ENCODE measurements around the gene SNRPD1.
"Not testable (repeated sequence)": the region's sequence is repeated elsewhere in the genome, so short reads cannot be mapped to it uniquely, and the experiment has no call there.

Gene SNRPD1

DNA sequence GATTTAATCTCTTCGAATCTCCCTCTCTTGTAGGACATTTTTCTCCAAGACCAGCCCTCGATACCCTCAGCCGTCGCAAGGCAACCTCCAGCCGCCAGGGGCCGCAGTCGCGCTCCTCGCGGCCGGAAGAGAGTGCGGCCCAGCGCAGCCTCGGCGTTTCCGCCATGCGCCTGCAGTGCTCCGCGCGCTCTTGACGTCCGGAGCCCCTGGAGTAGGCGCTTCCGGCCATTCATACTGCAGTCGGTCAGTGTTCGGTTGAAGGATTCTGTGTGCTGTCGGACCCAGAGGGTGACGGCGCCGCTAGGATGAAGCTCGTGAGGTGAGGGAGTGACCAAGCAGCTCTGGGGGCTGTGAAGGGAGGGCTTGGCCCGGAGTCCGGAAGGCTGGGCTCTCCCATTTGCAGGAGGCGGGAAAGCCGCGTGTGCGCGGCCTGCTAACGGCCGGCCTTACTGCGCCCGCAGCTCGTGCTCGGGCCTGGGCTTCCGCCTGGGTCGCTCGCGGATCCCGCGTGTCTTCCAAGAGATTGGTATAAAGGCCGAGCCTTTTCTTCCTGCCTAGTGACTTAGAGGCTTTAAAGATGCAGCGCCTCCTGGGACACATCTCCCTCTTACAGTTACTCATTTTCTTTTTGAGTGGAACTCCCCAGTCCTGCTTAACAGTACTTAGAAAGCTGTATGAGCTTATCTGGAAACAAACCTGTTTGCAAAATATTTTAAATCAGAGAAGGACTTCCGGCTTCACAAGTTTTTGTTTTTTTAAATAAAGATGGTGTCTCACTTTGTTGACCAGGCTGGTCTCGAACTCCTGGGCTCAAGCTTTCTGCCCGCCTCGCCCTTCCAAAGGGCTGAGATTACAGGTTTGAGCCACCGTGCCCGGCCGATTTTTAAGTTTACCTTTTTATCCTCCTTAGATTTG is at the start of gene SNRPD1:
Gene SNRPD1, plus strand, starts transcription at position 190 of the 915 bp plus-strand sequence. Its CDS starts 116 bp downstream, at position 306.
- peak; percentile 89 for DNase-seq (ENCODE audit: low read depth)

DNA sequence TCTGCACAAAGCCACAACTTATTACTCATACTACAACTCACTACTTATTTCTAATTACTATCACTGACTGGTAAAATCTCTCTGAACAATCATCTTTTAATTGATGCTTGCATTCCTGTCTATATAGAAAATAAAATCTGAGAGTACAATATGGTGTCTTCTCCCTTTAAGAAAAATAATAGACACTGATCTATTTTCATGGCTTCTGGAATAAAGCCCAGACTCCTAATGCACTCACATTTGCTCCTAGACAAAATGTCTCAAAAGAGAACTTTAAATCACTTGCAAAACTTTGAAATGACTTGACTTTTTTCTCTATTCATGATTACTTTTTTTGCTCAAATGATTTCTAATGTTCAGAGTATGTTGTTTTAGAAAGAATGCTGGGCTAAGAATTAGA is 40.3 kb upstream of the SNRPD1 start:
- no peak for DNase-seq (ENCODE audit: low read depth)

DNA sequence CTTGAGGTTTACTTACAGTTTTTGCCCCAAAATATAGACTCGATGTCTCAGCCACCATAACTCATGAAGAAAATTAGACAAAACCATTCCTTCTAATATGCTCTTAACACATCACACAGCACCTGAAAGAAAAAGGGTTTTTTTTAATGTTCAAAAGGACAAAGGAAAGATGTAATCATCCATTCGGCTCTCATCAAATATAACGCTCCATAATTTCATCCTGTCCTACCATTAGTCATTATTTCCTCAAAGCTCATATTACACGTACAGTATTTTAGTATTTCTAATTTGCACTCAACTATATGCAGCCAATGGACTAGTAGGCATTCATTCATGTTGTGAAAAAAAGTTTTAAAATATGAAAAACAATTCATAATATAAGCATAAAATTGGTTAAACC is 36.5 kb upstream of the SNRPD1 start:
- no peak for DNase-seq (ENCODE audit: low read depth)

DNA sequence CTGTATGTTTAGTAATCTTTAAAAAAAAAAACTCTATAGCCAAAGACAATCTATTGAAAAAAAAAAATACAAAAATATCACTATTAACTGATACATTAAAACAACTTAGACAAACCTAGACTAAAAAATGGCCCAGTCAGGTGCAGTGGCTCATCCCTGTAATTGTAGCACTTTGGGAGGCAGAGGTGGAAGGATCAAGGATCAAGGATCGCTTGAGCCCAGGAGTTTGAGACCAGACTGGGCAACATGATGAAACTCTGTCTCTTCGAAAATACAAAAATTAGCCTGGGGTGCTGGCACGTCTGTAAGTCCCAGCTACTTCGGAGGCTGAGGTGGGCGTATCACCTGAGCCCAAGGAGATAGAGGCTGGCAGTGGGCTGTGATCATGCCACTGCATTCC is 27.7 kb upstream of the SNRPD1 start:
- DNase-seq (ENCODE audit: low read depth) = no peak

DNA sequence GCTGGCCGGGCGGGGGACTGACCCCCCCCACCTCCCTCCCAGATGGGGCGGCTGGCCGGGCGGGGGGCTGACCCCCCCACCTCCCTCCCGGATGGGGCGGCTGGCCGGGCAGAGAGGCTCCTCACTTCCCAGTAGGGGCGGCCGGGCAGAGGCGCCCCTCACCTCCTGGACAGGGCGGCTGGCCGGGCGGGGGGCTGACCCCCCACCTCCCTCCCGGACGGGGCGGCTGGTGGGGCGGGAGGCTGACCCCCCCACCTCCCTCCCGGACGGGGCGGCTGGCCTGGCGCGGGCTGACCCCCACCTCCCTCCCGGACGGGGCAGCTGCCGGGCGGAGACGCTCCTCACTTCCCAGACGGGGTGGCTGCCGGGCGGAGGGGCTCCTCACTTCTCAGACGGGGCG is 19.8 kb upstream of the SNRPD1 start:
- not testable (repeated sequence) for DNase-seq (ENCODE audit: low read depth)

DNA sequence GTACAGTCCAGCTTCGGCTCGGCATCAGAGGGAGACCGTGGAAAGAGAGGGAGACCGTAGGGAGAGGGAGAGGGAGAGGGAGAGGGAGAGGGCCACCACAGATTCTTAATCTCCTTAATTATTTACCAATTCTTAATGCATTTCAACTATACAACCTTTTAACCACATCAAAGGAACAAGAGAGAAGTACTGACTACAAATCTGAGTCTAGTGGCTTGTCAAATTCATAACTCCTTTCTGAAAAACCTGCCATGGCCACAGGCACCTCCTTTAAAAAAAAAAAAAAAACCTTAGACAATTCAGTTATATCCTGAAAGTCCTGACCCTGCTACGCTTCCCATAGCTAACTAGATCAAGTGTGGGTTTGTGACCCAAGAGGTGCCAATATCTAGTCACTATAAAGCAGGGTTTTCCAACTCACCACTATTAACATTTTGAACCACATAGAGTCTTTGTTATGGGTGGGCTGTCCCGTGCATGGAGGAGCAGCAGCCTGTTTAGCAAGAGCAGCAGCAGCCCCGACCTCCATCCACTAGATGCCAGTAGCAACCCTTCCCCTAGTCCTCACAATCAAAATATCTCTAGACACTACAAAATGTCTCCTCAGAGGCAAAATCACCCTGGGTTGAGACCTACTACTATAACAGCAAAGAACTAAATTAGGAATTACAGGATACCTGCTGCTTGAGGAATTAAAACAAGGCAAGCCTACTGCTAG is 18.4 kb upstream of the SNRPD1 start:
- DNase-seq (ENCODE audit: low read depth) = no peak

DNA sequence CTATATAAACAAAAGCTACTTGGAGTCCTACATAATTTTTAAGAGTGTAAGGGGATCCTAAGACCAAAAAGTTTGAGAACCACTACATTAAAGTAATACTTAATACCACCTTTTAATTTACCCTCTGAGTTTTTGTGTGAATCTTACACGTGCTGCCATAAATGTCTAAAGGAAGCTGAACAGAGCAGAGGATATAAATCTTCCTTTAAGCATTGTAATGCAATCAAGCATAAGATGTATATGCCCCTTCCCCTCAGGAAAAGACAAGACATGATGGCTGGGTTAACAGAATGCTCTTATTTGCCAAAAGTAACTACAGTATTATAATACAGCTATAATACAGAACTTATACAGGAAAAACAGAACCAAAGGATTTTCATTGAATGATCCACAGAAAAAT is 14.5 kb upstream of the SNRPD1 start:
- no peak for DNase-seq (ENCODE audit: low read depth)

DNA sequence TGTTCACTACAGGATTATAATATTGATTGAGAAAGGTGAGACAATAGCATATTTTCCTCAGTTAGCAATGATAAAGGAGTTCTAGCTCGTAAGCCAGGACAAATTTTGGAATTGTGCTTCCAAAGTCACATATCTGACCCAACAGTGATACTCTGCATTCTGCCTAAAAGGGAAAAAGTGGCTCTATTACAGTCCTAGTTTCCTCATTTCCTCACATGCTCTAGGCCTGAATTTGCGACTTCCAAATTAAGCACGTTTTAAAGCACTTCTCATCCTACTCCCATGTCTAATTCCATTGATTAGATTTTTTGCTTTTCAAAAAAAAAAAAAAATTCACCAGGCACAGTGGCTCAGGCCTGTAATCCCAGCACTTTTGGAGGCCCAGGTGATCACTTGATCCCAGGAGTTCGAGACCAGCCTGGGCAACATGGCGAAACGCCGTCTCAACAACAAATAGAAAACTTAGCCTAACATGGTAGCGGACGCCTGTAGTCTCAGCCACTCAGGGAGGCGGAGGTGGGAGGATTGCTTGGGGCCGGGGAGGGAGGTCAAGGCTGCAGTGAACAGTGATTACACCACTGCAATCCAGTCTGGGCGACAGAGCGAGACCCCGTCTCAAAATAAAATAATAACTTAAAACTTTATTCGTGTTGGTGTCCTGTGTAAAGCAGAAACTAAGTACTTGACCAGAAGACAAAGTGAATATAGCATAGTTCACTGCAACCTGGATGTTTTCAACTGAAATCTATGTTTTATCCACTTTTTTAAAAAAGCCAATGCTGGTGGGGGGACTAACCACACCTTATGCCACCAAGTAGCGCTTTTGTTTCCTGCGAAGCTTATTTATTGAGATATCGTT is 13.2 kb upstream of the SNRPD1 start:
- peak; percentile 27 for DNase-seq (ENCODE audit: low read depth)

DNA sequence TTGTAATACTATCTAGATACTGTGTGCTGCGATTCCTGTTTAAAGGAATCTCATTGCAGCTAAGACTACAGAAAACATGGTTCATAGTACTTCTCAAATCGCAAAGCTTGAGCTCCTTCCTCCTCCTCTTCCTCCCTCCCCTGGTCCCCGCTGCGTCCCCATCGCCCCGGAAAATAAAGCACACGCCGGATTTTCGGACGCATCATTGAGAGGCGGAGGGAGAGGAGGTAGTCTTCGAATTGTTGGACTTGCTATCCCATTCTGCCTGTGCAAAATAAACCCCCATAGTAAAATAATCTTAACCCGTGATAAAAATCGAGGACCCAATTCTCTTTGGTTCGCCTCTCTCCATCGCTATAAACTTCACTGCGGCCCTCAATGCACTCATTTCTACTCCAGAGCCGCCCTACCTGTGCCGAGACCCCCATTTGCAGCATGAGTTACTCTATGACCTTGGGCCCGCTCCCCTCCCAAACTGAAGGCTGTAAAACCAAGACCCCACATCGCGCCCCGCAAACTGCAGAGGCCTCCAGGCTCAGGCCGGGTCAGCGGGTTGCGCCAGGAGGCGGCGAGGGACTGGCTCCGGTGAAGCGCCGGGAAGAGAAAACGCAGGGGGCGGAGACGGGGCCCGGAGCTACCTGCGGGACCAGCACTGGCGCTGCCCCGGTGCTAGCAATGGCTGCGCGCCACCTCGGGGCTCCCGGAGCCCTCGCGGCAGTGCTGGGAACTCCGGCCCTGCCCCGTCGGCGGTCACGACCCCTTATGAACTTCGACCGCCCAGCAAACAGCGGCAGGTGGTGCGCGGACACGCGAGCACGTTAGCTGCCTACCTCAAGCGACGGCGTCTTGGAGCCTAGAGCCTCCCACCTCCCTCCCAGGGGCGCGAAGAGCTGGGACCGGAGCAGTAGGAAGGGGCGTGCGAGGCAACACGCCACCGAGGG is 12.3 kb upstream of the SNRPD1 start:
- no peak for DNase-seq (ENCODE audit: low read depth)

DNA sequence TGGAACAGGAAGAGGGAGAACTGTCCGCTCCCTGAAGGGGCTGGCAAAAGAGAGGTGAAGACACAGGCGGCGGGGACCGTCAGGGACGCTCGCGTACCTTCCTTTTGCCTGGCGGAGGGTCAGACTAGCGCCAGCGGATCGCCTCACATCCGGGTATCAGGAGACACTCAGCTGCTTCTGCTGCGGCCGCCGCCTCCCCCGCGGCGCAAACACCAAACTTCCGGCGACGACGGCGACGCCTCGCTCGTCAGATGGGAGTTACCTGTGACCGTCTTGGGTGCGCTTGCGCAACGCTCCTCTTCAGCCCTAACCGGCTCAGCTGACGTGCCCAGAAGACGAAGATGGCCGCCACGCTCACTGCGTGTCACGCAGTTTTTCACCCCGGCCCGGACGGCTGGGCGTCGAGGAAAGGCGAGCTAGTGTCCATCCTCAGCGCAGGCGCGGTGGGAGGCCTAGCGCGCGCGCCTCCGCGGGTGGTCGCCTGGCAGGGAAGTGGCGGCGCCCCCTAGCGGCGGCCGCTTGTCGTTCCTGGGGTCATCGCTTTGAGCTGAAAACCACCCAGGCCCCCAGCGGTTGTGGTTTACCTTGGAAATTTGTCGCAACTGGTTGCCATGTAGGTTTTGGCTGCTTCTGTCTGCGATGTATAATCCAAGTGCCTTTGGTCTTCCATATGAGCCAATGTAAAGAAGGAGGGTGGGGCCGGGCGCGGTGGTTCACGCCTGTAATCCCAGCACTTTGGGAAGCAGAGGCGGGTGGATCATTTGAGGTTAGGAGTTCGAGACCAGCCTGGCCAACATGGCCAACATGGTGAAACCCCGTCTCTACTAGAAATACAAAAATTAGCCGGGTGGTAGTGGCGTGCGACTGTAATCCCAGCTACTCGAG is 11.3 kb upstream of the SNRPD1 start, which contains the start of gene ESCO1:
Gene ESCO1, minus strand, starts transcription at position 179 of the 885 bp plus-strand sequence. CDS start 25,861 bp downstream, outside the sequence.
- peak; percentile 98 for DNase-seq (ENCODE audit: low read depth)

DNA sequence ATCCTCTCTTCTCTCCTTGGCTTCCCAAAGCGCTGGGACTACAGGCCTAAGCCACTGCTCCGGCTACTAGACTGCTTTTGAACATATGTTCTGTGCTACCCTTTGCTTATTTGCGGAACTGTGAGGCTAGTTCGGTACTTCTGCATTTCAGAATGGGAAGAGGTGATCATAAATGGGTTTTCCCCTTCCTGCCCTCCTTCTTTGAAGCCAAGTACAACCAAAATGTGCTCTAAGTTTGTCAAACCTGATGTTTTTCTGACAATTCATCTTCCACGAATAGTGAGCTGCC is 9.9 kb upstream of the SNRPD1 start:
- DNase-seq (ENCODE audit: low read depth) = no peak

DNA sequence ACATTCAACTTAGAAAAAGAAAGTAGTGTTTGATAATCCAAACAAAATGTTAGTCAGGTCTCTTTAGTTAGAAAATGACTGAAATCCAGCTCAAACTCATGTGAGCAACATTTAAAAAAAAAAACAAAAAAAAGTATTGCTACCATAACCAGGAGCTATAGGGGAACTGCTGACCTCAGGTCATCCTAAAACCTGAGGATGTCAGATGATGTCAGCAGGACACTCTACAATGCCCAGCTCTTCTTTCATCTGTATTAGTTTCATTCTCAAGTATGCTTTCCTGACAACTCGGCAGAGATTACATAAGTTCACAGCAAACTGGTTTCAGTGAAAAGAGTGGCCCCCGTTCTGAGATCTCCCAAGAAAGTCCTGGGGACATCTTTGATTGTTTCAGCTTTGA is 7.4 kb upstream of the SNRPD1 start:
- DNase-seq (ENCODE audit: low read depth) = no peak

DNA sequence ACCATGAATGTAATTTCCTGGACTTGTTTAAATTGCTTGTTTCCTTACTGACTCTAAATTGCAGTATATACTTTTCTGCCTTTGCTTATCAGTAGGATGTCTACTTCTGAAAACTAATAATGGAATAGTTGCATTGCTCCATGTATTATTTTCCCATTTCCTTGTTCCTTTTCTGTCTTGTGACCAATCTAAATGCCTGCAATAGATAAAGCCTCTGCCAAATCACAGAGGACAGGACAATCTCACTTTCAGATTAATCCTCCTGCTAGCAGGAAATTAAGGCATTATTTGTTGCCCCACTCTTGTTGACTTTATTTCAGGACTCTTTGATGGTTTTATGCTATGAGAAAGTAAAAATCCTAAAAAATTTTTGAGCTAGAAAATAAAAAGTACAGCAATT is 6.9 kb upstream of the SNRPD1 start:
- DNase-seq (ENCODE audit: low read depth) = no peak

DNA sequence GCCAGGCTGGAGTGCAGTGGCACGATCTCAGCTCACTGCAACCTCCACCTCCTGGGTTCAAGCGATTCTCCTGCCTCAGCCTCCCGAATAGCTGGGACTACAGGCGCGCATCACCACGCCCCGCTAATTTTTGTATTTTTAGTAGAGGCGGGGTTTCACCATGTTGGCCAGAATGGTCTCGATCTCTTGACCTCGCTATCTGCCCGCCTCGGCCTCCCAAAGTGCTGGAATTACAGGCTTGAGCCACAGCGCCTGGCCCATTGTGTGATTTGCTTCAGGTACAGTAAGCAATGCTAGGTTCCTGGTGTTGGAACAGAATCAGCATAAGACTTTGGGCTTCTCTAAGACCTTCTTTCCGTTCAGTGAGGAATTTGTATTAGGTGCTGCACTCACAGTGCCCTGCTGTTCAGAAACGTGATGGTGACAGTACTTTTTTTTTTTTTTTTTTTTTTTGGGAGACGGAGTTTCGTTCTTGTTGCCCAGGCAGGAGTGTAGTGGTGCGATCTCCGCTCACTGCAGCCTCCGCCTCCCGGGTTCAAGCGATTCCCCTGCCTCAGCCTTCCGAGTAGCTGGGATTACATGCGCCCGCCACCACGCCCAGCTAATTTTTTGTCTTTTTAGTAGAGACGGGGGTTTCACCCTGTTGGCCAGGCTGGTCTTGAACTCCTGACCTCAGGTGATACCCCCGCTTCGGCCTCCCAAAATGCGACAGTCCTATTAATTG is 551 bp upstream of the SNRPD1 start:
- not testable (repeated sequence) for DNase-seq (ENCODE audit: low read depth)

DNA sequence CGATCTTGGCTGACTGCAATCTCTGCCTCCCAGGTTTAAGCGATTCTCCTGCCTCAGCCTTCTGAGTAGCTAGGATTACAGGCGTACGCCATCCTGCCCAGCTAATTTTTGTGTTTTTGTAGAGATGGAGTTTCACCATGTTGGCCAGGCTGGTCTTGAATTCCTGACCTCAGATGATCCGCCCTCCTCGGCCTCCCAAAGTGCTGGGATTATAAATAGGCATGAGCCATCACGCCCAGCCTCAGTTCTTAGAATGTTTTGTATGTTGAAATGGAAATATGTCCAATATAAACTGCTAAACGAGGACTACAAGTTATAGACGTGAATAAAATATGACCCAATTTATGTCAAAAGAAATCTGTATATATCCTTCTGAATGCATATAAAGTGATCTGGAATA is 9.5 kb downstream of the SNRPD1 start:
- DNase-seq (ENCODE audit: low read depth) = not testable (repeated sequence)

DNA sequence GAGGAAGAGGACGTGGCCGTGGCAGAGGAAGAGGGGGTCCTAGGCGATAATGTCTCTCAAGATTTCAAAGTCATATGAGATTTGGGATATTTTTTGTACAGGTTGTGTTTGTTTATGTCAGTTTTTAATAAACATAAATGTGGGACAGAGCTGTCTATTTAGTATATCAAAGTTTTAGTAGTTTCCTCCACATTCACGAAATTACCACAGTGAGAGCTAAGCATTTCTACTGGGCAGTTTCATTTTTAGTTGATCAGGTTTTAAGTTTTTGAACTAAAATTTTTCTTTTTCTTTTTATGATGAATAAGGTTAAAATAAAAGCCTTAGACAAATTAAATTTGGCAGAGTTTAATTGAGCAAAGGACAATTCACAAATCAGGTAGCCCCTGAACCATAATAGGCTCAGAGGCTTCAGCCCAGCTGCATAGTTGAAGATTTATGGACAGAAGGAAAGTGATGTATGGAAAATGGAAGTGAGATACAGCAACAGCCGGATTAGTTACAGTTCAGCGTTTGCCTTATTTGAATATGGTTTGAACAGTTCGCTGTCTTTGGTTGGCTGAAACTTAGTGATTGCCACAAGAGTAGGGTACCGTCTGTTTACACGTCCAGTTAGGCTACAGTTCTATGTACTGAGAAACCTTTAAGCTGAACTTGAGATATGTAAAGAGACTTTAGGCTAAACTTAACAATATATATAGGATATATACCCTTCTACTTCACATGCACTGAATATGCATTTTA is 17.1 kb downstream of the SNRPD1 start:
- DNase-seq (ENCODE audit: low read depth) = no peak

DNA sequence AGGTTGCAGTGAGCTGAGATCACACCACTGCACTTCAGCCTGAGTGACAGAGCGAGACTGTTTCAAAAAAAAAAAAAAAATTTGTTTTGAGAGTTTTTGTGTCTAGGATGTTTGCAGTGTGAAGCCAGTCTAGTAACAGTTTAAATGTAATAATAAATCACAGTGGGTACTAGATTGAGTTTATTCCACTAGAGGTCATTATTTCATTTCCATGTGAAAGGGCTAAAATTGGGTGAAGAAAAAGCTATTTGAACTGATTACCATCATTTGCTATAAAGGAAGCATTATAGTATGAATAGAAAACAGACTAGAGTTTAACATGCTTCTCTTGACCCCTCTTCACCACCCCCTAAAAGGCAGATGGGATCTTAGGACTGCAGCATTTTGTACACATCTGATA is 20.3 kb downstream of the SNRPD1 start:
- no peak for DNase-seq (ENCODE audit: low read depth)

DNA sequence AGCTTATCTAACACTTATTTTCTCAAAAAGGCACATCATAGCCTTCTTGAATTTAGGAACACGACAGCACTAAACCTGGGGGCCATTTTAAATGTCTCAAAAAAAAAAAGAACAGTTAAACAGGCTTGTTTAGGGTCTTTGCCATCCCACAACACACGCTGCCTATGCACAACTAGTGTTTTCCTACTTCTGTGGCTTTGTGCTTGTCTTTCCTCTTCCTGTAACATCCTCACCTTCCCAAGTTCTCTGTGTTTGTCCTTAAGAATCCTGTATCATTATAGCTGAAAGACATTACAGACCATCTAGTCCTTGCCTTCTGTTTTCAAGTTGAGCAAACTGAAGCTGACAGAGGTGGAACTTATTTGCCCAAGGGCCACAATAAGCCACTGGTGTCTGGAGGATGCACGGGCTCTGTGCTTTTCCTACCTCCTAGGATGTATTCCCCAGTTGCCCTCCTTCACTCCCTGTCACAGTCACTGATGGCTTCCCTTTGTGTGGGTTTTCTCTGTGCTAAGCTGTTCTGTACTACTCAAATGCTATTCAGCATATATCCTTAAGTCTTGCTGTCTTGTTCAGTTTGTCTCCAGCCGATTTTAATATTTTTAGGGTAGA is 22.6 kb downstream of the SNRPD1 start:
- no peak for DNase-seq (ENCODE audit: low read depth)
